Prostate gland (tissue), 2 donors: ENCODE measurements around the gene KCNJ6.

ENCODE experiments used
- POLR2A ChIP-seq: fragments of 450-650 bp; IDR thresholded peaks from one replicate; pipeline ENCODE4 v1.6.1; 2016; ENCODE audit warnings: antibody characterized with exemption, mild to moderate bottlenecking
- POLR2AphosphoS5 ChIP-seq: sonication (generic); formaldehyde crosslinking; IDR thresholded peaks from one replicate; pipeline ENCODE4 v1.6.1; 2017; ENCODE audit warnings: antibody characterized with exemption
- TF ChIP-seq, protein P1 (sequence below), 4 experiments: fragments of 200-600 bp in 2 of 4; fragments of 450-650 bp in 2 of 4; sonication (generic) in 2 of 4; IDR thresholded peaks; 1 replicate in 3 of 4; 2 replicates in 1 of 4; pipeline ENCODE4 v1.5.1; 2016 to 2019; ENCODE audit warnings: antibody characterized with exemption in 4 of 4, mild to moderate bottlenecking in 2 of 4, moderate library complexity in 2 of 4

GRCh38 chr21:37868446-37869295 lies 47.6 kb downstream of the KCNJ6 start:
- TF ChIP-seq, protein P1, sequence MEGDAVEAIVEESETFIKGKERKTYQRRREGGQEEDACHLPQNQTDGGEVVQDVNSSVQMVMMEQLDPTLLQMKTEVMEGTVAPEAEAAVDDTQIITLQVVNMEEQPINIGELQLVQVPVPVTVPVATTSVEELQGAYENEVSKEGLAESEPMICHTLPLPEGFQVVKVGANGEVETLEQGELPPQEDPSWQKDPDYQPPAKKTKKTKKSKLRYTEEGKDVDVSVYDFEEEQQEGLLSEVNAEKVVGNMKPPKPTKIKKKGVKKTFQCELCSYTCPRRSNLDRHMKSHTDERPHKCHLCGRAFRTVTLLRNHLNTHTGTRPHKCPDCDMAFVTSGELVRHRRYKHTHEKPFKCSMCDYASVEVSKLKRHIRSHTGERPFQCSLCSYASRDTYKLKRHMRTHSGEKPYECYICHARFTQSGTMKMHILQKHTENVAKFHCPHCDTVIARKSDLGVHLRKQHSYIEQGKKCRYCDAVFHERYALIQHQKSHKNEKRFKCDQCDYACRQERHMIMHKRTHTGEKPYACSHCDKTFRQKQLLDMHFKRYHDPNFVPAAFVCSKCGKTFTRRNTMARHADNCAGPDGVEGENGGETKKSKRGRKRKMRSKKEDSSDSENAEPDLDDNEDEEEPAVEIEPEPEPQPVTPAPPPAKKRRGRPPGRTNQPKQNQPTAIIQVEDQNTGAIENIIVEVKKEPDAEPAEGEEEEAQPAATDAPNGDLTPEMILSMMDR (IDR thresholded peaks at IDR 0.05) = no peak
- TF ChIP-seq POLR2A = no peak
- TF ChIP-seq POLR2AphosphoS5 = no peak
